GM21737 (cell line): ENCODE data around the gene ZNF630.
"Not testable (repeated sequence)": the region's sequence is repeated elsewhere in the genome, so short reads cannot be mapped to it uniquely, and the experiment has no call there.

Experiments used
- ATAC-seq: cut with Tn5 transposase; IDR thresholded peaks from one replicate; pipeline ENCODE4 v1.9.1; 2021; ENCODE audit warnings: mild to moderate bottlenecking, moderate library complexity; ENCODE audit not compliant: unreplicated experiment

Gene ZNF630

GRCh38 chrX:48071064-48071985 lies at the start of gene ZNF630:
ZNF630 (minus strand) TSS chrX:48071640; CDS start chrX:48066886, 4,754 bp downstream.
- ATAC-seq, result peak; percentile 84

GRCh38 chrX:48107717-48108116 lies 36.3 kb upstream of the ZNF630 start:
- no peak for ATAC-seq

- ATAC-seq, result no peak
Measured at GRCh38 chrX:48102874-48103374, 31.5 kb upstream of the ZNF630 start.

- no peak for ATAC-seq
Measured at GRCh38 chrX:48101443-48101842, 30.0 kb upstream of the ZNF630 start.

- not testable (repeated sequence) for ATAC-seq
Measured at GRCh38 chrX:48092558-48092957, 21.1 kb upstream of the ZNF630 start.

- ATAC-seq, result no peak
Measured at GRCh38 chrX:48090123-48090522, 18.7 kb upstream of the ZNF630 start.

GRCh38 chrX:48086082-48086481 lies 14.6 kb upstream of the ZNF630 start:
- ATAC-seq, result no peak

- ATAC-seq, result no peak
Measured at GRCh38 chrX:48083706-48084105, 12.3 kb upstream of the ZNF630 start.

GRCh38 chrX:48083212-48083611 lies 11.8 kb upstream of the ZNF630 start:
- no peak for ATAC-seq

- no peak for ATAC-seq
Measured at GRCh38 chrX:48076343-48076742, 4.9 kb upstream of the ZNF630 start.

- ATAC-seq, result no peak
Measured at GRCh38 chrX:48071986-48072605, 656 bp upstream of the ZNF630 start.

- no peak for ATAC-seq
Measured at GRCh38 chrX:48068096-48068887, 3.1 kb downstream of the ZNF630 start.

- ATAC-seq, result no peak
Measured at GRCh38 chrX:48064261-48064660, 7.2 kb downstream of the ZNF630 start.

- ATAC-seq, result no peak
Measured at GRCh38 chrX:48059296-48059639, 12.2 kb downstream of the ZNF630 start.

- no peak for ATAC-seq
Measured at GRCh38 chrX:48058621-48059295, 12.7 kb downstream of the ZNF630 start.

- ATAC-seq, result no peak
Measured at GRCh38 chrX:48046846-48047245, 24.6 kb downstream of the ZNF630 start.

GRCh38 chrX:48045410-48046311 lies 25.8 kb downstream of the ZNF630 start:
- no peak for ATAC-seq

GRCh38 chrX:48043056-48043455 lies 28.4 kb downstream of the ZNF630 start:
- no peak for ATAC-seq

- no peak for ATAC-seq
Measured at GRCh38 chrX:48035891-48036290, 35.5 kb downstream of the ZNF630 start.
